HG02938 (cell line): Measurements from ENCODE around the gene AVEN.
"Not testable (repeated sequence)": the region's sequence is repeated elsewhere in the genome, so short reads cannot be mapped to it uniquely, and the experiment has no call there.

Experiments used
- ATAC-seq: cut with Tn5 transposase; IDR thresholded peaks from one replicate; pipeline ENCODE4 v1.9.1; 2021; ENCODE audit warnings: mild to moderate bottlenecking, moderate library complexity; ENCODE audit not compliant: unreplicated experiment

Gene AVEN, protein sequence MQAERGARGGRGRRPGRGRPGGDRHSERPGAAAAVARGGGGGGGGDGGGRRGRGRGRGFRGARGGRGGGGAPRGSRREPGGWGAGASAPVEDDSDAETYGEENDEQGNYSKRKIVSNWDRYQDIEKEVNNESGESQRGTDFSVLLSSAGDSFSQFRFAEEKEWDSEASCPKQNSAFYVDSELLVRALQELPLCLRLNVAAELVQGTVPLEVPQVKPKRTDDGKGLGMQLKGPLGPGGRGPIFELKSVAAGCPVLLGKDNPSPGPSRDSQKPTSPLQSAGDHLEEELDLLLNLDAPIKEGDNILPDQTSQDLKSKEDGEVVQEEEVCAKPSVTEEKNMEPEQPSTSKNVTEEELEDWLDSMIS

DNA sequence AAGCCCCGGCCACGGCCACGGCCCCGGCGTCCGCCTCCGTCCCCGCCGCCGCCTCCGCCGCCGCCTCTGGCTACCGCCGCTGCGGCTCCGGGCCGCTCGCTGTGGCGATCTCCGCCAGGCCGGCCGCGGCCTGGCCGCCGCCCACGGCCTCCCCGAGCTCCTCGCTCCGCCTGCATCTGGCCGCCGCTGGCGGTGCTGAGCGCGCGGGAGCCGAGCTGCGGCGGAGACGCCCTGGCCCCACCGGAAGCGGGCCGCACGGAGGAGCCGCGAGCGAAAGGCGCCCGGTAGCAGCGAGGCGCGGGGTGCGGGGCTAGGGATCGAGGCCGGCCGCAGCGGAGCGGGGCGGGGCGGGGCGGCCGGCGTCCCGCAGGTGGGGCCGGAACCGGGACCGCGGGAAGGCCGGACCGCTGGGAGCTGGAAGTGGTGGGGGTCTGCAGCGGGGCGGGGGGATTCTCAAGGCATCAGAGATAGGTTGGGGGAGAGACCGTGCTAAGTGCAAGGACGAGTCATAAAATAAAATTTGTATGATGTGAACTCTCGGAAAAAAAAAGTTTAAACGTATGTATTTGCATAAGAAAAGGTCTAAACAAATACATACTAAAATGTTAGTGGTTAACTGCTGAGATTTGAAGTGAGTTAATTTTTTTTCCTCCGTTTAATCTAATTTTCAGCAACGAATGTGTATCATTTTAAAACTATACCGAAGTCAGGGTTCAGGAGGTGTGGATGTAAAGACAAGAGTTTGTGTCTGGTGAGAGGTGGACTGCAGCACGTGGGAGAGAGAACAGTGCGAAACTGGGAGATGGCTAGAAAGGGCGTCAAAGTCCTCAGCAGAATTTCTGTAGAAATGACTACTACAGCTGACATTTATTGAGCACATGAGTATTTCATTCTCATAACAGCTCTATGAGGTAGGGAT is at the start of gene AVEN:
Gene AVEN (minus strand): TSS at position 334 of the 919 bp plus-strand sequence. CDS start 158 bp downstream, at position 176.
- peak; percentile 38 for ATAC-seq

DNA sequence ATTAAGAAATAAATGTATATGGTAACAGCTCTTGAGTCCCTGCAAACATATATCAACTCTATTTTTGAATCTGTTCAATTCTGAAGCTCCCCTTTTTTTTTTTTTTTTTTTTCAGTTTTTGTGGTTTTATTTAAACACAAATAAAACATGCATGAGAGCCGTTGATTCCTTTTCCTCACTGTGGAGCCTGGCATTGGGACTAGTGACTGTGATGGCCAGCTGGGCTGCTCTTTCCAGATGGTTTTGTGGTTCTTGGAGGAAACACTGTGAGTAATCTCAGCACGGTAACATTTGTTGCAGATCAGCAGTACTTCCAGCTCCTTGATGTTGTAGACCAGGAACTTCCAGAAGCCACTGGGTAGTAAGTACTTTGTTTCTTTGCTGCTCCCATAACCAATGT is 46.7 kb upstream of the AVEN start:
- ATAC-seq: no peak

- ATAC-seq: no peak
Observed at GRCh38 chr15:34084086-34084485, 45.1 kb upstream of the AVEN start.

GRCh38 chr15:34079904-34080303 is 40.9 kb upstream of the AVEN start:
- ATAC-seq: no peak

- no peak for ATAC-seq
Observed at GRCh38 chr15:34078900-34079299, 39.9 kb upstream of the AVEN start.

DNA sequence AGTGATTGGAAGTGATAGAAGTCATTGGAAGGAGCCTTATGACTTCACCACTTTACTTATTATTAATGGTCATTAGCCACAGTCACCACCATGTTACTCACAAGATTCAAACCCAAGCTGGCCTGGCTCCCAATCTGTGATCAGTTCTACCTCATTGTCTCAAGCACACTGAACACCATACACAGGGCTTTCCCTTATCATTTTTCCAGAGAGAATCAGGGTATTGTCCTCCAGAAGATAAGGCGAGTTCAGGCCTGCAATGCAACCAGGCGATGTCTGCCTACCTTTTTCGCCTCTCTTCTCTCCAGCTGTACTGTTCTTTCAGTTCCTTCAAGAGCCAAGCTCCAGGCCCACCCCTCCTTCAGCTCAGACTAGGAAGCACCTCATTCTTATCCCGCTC is 37.8 kb upstream of the AVEN start:
- no peak for ATAC-seq

- ATAC-seq: no peak
Observed at GRCh38 chr15:34070003-34070402, 31.0 kb upstream of the AVEN start.

DNA sequence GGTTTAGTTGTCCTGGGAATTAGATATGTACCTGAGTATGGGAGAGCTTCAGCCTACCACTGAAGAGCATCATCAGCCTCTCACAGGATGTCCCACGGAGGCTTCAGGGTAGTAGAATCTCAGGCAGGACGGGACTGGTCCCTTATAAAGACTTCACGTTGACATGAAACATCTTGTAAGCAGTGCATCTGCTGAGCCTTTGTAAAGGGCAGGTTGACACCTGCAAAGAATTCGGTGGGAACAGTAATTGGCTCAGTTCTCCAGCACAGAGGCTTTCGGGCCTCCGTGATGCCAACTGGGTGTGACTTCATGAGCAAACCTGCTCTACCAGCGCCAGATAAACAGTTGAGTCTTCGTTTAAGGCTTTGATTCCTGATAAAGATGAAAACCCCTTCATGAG is 26.9 kb upstream of the AVEN start:
- ATAC-seq: no peak

DNA sequence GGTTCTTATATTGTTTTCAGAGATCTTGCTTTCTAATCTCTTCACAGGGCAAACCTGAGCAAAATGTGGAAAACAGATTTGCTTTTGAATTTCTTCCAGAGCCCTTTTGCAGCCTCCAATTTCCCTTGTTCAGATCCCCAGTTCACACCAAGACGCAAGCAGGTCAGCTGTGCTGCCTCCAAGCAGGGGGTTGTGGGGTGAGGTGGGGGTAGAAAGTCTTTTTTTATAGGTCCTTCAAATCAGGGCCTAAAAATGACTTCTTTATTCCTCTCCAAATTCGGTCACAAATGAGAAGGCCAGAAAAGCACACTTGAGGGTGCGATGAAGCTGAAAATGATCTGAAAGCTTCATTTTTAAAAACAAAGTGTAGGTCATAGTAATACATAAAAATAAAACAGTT is 26.3 kb upstream of the AVEN start:
- no peak for ATAC-seq

DNA sequence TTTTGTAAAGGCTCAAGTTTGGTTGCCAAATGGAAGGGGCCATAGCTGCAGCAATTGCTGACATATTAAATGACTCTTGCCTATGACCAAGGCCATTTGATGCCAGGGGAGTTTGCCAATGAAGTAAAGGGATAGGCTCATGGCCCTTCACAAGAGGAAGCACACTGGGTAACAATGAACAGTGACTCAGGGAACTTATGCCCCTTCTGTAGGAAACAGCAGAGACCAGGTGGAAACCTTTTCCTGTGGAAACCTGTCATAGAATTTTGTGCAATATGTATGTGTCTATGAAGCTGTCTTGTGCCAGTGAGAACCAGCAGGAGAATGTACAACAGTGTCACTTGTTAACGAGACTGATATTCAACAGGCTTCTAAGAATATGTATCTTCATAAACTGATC is 25.4 kb upstream of the AVEN start:
- no peak for ATAC-seq

GRCh38 chr15:34059946-34060345 is 20.9 kb upstream of the AVEN start:
- ATAC-seq: no peak

DNA sequence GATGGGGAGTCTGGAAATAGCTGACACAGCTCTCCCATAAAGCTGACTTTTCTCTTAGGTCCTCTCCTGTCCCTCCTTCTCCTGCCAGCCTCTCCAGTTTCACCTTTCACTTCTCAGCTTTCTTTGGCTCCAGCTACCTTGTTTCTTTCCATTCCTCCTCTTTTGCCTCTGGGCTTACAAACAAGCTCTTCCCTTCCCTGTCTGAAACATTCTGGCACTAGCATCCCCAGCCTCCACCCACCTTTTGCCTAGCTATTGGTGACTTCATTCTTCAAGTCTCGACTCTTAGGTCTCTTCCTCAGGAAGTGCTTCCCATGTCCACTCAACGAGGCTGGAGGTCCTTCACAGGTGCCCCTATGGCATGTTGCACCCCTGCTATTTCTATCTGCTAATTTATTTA is 20.5 kb upstream of the AVEN start:
- ATAC-seq: no peak

GRCh38 chr15:34056911-34057310 is 17.9 kb upstream of the AVEN start:
- no peak for ATAC-seq

DNA sequence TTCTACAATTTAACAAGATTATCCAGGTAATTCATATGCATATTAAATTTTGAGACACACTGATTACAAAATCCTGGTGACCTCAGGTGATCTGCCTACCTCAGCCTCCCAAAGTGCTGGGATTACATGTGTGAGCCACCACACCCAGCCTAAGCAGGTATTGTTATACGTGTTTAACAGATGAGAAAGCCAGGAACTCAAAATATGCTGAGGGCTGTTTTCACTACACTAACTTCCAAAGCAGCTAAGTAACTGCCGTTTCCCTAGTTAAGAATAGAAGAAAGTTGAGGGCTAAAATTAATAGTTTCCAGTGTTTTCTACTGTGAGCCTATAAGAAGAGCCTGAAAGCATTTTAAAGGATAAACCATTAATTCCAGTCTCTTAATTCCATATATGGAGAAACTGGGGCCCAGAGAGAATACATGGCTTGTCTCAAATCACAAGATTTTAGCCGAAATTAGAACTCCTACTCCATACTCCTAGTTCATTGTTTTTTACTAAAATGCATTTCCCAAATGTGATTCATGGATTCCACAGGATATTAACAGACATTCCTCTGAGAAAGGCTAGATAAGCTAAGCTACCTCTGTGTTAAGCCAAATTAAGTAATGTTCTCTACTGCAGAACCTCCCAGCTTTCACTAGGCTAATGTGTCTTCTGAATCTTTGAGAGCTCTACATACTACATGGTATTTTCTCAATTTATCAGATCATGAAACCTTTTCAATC is 17.0 kb upstream of the AVEN start:
- no peak for ATAC-seq

GRCh38 chr15:34054081-34054707 is 15.2 kb upstream of the AVEN start:
- ATAC-seq: no peak

- ATAC-seq: not testable (repeated sequence)
Observed at GRCh38 chr15:34050385-34050784, 11.4 kb upstream of the AVEN start.

GRCh38 chr15:34049112-34049511 is 10.1 kb upstream of the AVEN start:
- ATAC-seq: no peak

DNA sequence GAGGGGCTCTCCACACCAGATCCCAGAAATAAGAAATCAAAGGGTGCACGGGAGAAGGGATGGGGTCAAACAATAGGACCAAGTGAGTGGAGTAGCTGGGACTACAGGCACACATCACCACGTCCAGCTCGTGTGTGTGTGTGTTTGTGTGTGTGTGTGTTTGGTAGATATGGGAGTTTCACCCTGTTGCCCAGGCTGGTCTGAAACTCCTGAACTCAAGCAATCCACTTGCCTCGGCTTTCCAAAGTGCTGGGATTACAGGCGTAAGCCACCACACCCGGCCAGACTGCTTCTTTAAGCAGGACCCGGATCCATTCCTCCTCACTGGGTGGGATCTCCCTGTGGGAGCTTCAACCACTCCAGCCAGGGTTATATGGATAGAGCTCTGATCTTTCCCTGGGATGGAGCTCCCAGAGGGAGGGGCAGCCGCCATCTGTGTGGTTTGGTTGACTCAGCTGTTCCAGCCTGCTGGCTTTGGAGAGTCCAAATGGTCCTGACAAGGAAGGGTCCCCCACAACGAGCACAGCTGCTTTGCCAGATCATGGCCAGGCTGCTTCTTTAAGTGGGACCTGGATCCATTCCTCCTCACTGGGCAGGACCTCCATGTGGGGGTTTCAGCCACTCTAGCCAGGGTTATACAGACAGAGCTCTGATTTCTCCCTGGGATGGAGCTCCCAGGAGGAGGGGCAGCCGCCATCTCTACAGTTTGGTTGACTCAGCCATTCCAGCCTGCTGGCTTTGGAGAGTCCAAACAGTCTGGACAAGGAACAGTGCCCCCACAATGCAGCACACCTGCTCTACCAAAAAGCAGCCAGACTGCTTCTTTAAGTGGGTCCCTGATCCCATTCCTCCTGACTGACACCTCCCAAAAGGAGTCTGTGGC is 9.1 kb upstream of the AVEN start:
- no peak for ATAC-seq

- no peak for ATAC-seq
Observed at GRCh38 chr15:34046471-34047145, 7.6 kb upstream of the AVEN start.
